Stimulated activated CD4-positive, alpha-beta T cell treated with anti-CD3 and anti-CD28 coated beads, Interleukin-1b, Interleukin-23, amount 100 ng/mL, for 24 hours (primary cell): ENCODE measurements around the gene IPO11.
"Not testable (repeated sequence)": the region's sequence is repeated elsewhere in the genome, so short reads cannot be mapped to it uniquely, and the experiment has no call there.

Experiments
- DNase-seq, 4 experiments: peaks; one replicate each; pipeline ENCODE4 v3.0.0-alpha.2; 2020; ENCODE audit warnings: low read depth in 4 of 4, low spot score in 1 of 4

The IPO11 gene

DNA sequence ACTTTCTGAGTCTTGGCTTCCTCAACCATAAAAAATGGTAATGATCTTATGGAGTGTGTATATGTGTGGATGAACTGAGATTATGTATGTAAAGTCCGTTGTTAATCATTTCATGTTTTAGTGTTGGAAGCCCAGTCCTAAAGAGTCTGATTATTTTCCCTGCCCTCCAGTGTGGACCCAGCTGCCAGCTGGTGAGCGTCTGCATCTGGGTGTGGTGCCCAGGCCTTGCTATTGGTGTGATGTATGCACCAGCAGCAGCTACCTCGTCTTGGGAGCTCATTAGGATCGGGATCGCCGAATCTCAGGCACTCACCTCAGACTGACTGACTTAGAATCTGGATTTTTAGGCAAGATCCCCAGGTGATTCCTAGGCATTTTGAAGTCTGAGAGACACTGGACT is 229.9 kb downstream of the IPO11 start:
- DNase-seq = no peak

DNA sequence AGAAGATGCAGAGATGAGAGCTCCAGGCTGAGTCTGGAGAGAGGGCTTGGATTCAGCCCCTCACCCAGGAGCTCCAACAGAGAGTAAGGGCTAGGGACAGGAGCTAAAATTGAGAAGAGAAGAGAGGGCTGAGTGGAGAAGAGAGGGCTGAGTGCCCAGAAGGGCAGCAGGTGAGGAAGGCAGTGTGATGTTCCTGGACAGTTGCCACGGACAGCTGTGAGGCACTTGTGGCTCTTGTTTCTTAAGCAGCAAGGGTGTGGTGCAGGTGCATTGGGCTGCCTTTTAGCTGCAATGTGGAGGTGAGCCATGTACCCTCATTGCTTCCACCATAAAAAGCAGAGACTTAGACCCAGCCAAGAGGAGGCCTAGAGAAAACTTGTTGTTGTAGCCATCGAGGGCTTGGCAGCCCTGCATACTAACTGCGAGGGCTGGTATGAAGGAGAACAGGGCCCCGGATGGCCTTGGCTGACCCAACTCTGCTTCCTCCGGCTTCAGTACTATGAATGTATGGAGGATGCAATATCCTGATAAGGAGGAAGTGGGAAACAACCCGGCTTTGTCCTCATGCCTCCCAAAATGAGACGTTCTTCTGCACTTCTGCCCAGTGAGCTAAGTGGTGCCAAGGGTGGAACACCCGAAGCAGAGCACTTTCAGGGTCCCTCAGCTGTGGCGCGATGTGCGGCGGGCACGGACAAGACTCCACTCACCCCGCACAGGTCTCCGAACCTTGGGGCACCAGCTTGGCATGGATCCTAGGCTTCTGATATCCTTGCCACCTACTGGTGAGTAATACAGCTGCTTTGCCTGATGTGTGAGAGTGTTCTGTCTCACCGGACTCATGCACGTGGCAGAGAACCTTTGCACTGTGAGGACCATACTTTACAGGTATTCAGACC is 231.2 kb downstream of the IPO11 start:
- no peak for DNase-seq

DNA sequence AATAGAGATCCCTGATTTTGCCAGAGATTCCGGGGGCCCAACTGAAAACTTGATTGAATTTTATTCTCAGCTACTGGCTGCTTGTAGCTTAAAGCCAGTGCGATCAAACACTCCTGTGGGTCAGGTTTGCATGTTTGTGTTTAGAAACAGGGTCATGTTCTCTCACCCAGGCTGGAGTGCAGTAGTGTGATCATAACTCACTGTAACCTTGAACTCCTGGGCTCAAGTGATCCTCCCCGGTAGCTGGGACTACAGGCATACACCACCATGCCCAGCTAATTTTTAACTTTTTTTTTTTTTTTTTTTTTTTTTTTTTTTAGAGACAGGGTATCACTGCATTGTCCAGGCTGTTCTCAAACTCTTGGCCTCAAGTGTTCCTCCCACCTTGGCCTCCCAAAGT is 232.7 kb downstream of the IPO11 start:
- no peak for DNase-seq

DNA sequence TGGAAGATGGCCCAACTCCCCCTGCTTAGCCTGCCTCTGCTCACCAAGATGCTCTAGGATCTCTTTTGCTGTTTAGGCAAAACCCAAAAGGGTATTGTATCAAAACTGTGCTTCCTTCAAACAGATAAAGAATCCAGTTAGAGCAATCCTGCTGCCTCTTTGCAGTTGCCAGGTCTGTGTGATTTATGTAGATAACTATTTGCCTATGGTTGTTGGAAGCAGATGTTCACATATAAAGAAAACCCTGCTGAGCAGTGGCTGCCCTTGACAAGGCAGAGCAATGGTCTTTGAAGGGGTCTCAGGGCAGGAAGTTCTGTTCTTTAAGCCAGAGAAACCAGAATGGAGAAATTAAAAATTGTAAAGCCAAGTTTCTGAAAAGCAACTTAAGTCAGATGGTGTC is 234.7 kb downstream of the IPO11 start:
- no peak for DNase-seq

DNA sequence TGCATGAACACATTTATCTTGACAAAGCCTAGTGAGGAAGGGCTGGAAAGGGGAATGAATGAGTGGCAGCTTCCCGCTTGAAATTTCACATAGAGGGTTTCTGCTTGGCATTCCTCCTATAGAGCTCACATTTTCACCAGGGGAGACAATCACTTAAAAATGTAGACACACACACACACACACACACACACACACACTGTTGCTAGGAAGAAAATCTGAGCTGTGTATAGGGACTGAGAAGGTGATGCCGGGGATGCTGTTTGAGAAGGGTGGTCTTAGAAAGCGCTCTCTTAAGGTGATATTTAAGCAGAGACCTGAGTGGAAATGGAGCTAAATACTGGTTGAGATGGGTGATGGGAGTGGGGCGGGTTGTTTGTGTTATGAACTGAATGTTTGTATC is 236.5 kb downstream of the IPO11 start:
- DNase-seq = no peak

DNA sequence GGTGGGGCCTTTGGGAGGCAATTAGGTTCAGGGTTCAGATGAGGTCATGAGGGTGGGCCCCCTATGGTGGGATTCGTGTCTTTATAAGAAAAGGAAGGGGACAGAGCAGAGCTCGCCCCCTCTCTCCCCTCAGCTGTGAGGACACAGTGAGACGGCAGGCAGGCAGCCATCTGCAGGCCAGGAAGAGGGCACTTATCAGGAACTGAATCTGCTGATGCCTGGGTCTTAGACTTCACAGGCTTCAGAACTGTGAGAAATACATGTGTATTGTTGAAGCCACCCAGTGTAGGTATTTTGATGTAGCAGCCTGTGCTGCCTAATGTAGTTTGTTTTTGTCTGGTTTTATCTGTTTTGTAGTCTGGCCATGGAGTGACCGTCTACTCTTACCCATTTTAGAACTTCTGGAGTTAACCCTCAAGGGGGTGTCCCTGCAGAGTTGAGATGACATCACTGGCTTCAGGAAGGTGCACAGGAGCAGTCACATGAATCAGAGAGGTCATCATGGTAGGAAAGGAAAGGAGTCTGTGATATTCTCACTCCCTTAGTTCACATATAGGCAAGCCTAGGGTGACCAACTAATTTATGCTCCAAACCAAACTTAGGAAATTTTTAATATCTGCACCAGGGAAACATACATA is 237.0 kb downstream of the IPO11 start:
- no peak for DNase-seq

DNA sequence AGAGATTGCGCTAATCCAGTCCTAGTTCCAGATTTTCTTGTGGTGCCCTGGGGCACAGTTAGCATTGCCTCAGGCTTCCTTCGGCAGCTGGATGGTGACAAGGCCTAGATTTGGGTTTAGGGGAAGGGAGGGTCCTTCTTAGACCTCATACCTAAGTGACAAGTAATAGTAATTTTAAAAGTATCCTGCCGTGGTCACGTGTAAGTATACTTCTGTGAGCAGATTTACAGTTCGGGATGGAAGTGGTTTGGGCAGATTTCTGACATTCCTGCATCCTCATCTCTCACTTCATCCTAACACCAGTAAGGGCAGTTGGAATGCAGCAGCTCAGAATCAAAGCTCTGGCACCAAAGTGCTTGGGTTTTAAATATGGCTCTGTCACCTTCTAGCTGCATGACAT is 237.6 kb downstream of the IPO11 start:
- no peak for DNase-seq

DNA sequence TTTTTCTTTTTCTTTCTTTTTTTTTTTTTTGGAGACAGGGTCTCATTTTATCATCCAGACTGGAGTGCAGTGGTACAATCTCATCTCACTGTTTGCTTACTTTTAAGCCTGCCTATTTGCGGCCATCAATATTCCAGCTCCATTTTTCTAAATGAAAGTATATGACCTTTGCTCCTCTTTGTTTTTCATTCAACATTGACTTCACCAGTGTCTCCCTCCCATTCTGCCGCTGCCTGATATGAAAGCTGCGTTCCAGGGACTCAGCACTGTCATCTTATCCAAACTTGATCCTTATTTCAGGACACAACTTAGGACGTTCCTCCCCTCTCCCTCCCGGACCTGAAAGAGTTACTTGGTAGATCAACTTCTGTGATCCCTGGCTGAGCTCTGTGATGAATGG is 239.7 kb downstream of the IPO11 start:
- DNase-seq = no peak

DNA sequence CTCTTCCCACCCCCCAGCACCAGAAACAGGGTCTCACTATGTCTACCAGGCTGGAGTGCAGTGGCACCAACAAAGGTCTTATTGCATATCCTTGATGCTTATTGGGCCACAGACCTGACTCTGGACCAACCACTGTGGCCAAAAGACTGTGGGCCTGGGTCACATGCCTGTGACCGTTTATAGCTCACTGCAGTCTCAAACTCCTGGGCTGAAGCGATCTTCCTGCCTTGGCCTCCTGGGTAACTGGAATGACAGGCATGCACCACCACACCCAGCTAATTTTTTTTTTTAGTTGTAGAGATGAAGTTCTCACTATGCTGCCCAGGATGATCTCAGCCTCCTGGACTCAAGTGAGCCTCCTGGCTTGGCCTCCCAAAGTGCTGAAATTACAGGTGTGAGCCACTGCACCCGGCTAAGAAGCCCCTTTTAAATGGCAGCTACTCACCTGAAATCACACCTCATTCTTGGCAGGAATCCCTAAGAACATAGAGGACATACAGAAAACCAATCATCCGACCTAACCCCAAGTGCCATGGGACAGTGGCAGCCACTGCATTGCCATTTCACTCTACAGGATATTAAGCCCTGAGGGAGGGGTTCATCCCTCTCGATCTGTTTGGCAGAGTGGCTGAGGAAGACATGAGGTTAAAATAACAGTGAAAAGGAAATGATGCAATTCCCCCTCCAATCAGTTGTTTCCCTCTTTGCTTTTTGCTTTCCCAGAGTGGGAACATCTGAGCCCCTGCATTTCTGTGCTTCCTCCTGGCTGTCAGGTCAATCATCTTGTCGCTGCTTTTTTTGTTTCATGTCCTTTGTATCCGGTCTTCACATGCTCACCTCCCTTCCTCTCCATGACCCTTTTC is 240.7 kb downstream of the IPO11 start:
- DNase-seq = no peak

DNA sequence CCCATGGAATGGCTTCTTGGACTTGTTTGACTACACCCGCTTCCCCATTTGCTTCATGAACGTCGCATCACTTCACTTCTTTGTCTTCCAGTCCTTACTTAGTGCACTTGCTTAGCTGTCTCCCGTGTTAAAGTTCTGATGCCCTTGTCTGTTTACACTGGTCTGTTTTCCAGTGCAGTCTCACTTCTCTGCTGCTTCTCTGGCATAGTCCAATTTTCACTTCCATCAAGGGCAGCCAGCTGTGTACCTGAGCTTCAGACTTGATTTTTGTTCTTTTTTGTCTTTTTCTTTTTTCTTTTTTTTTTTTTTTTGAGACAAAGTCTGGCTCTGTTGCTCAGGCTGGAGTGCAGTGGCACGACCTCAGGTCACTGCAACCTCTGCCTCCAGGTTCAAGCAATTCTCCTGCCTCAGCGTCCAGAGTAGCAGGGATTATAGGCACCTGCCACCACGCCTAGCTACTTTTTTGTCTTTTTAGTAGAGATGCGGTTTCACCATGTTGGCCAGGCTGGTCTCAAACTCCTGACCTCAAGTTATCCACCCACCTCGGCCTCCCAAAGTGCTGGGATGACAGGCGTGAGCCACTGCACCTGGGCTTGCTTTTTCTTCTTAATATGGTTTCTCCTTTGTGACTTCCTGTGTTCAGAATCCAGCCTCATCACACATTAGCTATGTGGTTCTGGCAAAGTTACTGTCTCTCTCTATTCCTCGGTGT is 241.5 kb downstream of the IPO11 start:
- no peak for DNase-seq

DNA sequence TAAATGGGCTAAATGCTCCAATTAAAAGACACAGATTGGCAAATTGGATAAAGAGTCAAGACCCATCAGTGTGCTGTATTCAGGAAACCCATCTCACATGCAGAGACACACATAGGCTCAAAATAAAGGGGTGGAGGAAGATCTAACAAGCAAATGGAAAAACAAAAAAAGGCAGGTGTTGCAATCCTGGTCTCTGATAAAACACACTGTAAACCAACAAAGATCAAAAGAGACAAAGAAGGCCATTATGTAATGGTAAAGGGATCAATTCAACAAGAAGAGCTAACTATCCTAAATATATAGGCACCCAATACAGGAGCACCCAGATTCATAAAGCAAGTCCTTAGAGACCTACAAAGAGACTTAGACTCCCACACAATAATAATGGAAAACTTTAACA is 245.2 kb downstream of the IPO11 start:
- DNase-seq = not testable (repeated sequence)

DNA sequence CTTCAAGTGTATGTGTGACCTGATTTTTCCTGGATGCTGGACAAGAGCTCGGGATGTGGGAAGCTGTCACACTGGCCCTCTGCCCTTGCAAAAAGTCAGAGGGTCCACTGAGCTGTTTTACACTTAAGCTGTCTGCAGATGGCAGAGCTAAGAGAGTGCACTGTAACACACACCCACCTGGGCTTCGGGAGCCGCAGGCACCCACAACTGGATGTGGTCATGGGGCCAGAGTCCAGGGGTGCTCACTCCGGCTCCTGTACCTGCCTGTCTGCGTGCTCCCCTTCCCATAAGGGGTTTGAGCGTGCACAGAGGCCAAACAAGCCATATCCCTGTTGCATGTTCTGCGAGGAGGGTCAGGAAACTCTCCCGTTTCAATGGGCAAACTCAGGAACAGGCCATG is 248.6 kb downstream of the IPO11 start:
- no peak for DNase-seq

DNA sequence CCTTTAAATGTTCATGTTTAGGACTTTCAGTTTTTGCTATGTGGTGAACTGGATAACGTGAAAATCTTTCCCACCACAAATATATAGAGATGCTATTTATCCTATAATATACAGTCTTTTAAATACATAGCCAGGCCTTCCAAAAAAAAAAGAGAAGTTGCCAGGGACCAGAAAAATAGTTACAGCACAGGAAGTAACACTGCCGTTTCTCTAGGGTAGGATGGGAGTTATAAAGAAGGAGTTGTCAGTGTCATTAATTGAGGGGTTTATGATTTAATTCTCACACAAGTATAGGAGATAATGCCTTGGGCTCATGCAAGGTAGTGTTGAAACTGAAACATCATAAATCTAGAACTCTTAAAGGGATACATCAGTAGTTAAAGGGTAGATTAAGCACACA is 250.0 kb downstream of the IPO11 start:
- DNase-seq = no peak

DNA sequence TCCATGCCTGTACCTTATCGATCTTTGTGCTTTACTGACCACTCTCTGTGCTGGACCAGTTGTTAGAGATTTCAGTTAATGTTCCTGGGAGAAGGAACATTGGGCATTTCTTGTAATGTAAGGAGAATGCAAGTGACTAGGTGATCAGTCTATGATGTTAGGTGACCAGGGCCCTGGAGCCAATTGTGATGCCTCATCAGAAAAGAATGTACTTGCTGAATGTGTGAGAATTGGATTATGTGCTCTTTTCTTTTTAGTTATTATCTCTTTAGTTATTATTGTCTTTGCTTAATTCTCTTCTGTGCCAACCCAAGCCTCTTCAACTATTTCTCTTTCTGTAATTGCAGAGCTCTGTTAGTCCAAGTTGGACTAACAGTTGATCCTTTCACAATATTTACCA is 258.9 kb downstream of the IPO11 start:
- no peak for DNase-seq

DNA sequence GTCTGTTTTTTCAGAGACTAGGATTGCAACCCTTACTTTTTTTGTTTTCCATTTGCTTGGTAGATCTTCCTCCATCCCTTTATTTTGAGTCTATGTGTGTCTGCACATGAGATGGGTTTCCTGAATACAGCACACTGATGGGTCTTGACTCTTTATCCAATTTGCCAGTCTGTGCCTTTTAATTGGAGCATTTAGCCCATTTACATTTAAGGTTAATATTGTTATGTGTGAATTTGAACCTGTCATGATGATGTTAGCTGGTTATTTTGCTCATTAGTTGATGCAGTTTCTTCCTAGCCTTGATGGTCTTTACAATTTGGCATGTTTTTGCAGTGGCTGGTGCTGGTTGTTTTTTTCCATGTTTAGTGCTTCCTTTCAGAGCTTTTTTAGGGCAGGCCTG is 264.0 kb downstream of the IPO11 start:
- DNase-seq = not testable (repeated sequence)
